Peyer's patch (tissue), 4 donors: ENCODE data around the gene AMER2.

Experiments used
- POLR2A ChIP-seq, 2 donors: fragments of 450-650 bp; IDR thresholded peaks; one replicate each; pipeline ENCODE4 v1.5.1; 2017; ENCODE audit warnings: antibody characterized with exemption in 2 of 2, mild to moderate bottlenecking in 2 of 2, moderate library complexity in 2 of 2
- TF ChIP-seq, protein P1 (sequence below), 6 experiments: fragments of 450-650 bp in 4 of 6; fragments of 200-600 bp in 2 of 6; sonication (generic) in 1 of 6; IDR thresholded peaks; one replicate each; pipeline ENCODE4 v1.5.1; 2017 to 2019; ENCODE audit warnings: antibody characterized with exemption in 6 of 6, mild to moderate bottlenecking in 3 of 6, moderate library complexity in 1 of 6

DNA sequence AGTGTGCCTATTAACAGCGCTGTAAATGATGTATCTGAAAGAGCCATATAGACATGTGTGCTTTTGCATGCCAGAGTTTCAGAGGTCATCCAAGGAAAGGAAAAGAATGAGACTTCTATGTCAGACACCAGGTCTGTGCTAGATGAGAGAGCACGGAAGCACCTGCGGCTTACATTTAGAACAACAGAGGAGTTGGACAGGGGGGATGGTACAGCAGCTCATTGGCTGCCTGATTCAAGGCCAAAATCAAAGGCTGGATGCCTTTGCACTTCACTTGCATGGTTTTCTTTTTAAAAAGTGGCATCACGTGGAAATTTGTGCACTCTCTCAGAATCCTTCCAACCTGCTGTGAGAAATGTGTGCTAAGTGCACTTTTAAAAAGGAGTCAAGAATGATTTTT, 32.8 kb upstream of the AMER2 start:
- TF ChIP-seq, protein P1, sequence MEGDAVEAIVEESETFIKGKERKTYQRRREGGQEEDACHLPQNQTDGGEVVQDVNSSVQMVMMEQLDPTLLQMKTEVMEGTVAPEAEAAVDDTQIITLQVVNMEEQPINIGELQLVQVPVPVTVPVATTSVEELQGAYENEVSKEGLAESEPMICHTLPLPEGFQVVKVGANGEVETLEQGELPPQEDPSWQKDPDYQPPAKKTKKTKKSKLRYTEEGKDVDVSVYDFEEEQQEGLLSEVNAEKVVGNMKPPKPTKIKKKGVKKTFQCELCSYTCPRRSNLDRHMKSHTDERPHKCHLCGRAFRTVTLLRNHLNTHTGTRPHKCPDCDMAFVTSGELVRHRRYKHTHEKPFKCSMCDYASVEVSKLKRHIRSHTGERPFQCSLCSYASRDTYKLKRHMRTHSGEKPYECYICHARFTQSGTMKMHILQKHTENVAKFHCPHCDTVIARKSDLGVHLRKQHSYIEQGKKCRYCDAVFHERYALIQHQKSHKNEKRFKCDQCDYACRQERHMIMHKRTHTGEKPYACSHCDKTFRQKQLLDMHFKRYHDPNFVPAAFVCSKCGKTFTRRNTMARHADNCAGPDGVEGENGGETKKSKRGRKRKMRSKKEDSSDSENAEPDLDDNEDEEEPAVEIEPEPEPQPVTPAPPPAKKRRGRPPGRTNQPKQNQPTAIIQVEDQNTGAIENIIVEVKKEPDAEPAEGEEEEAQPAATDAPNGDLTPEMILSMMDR (IDR thresholded peaks at IDR 0.05) = no peak
- no peak for TF ChIP-seq POLR2A (IDR thresholded peaks at IDR 0.05)
